ENCODE measurements around the gene CRABP1.
A peak's percentile ranks its signal among the peaks of the same experiment; 100 is the strongest.

CRABP1 gene

GRCh38 chr15:78317145-78317836 is 22.9 kb upstream of the CRABP1 start:
- DNase-seq, result no peak

GRCh38 chr15:78319588-78319987 is 20.6 kb upstream of the CRABP1 start:
- DNase-seq, result no peak

- DNase-seq, result no peak
These were observed 20.0 kb upstream of the CRABP1 start for GRCh38 chr15:78320183-78320582.

- DNase-seq, result no peak
These were observed 19.0 kb upstream of the CRABP1 start for GRCh38 chr15:78321041-78321570.

GRCh38 chr15:78321786-78322185 is 18.4 kb upstream of the CRABP1 start:
- no peak for DNase-seq

- DNase-seq, result peak; percentile 41
These were observed 17.9 kb upstream of the CRABP1 start for GRCh38 chr15:78322243-78322642.

GRCh38 chr15:78322724-78323521 is 17.2 kb upstream of the CRABP1 start:
- no peak for DNase-seq

- DNase-seq, result no peak
These were observed 16.5 kb upstream of the CRABP1 start for GRCh38 chr15:78323693-78324092.

GRCh38 chr15:78324144-78324543 is 16.0 kb upstream of the CRABP1 start:
- no peak for DNase-seq

GRCh38 chr15:78325092-78325843 is 14.9 kb upstream of the CRABP1 start:
- no peak for DNase-seq

- no peak for DNase-seq
These were observed 12.7 kb upstream of the CRABP1 start for GRCh38 chr15:78327466-78327865.

GRCh38 chr15:78329625-78330024 is 10.5 kb upstream of the CRABP1 start:
- DNase-seq, result no peak

- no peak for DNase-seq
These were observed 5.3 kb upstream of the CRABP1 start for GRCh38 chr15:78334845-78335244.

GRCh38 chr15:78335985-78336384 is 4.2 kb upstream of the CRABP1 start:
- no peak for DNase-seq

- DNase-seq, result no peak
These were observed 1.4 kb upstream of the CRABP1 start for GRCh38 chr15:78338781-78339180.

- DNase-seq, result no peak
These were observed 594 bp upstream of the CRABP1 start for GRCh38 chr15:78339559-78339958.

- no peak for DNase-seq
These were observed 1.2 kb downstream of the CRABP1 start for GRCh38 chr15:78341057-78341987.

- DNase-seq, result no peak
These were observed 1.9 kb downstream of the CRABP1 start for GRCh38 chr15:78342021-78342420.

GRCh38 chr15:78343276-78344060 is 3.3 kb downstream of the CRABP1 start:
- DNase-seq, result no peak

- DNase-seq, result no peak
These were observed 5.4 kb downstream of the CRABP1 start for GRCh38 chr15:78345396-78346125.
